GM20000 (cell line): ENCODE data around the gene ACADL.

Experiments
- DNase-seq: peaks from one replicate; pipeline ENCODE4 v3.0.0; 2012; ENCODE audit warnings: low spot score
- CTCF ChIP-seq: IDR thresholded peaks from 2 replicates; pipeline ENCODE4 v1.5.1; 2012; ENCODE audit warnings: mild to moderate bottlenecking, control low read depth; ENCODE audit errors: extremely low read depth, missing control alignments

The ACADL gene

GRCh38 chr2:210262036-210262435 is 36.8 kb upstream of the ACADL start:
- TF ChIP-seq CTCF: no peak
- DNase-seq: no peak

- DNase-seq: no peak
- no peak for TF ChIP-seq CTCF
Observed at GRCh38 chr2:210259687-210260086, 34.4 kb upstream of the ACADL start.

GRCh38 chr2:210252699-210253606 is 27.7 kb upstream of the ACADL start:
- TF ChIP-seq CTCF: no peak
- no peak for DNase-seq

GRCh38 chr2:210250622-210251021 is 25.4 kb upstream of the ACADL start:
- TF ChIP-seq CTCF: no peak
- no peak for DNase-seq

- no peak for TF ChIP-seq CTCF
- no peak for DNase-seq
Observed at GRCh38 chr2:210233487-210233886, 8.2 kb upstream of the ACADL start.

- TF ChIP-seq CTCF: no peak
- no peak for DNase-seq
Observed at GRCh38 chr2:210230984-210231383, 5.7 kb upstream of the ACADL start.

- DNase-seq: no peak
- TF ChIP-seq CTCF: no peak
Observed at GRCh38 chr2:210230518-210230917, 5.3 kb upstream of the ACADL start.
